CD14-positive monocyte (primary cell): ENCODE measurements around the gene TBC1D4. TPM values are rescaled to one million over a fixed set of nuclear protein-coding genes. Genes with fewer than 3 reads are reported as not detected.

ENCODE experiments used
- DNase-seq, 3 donors: peaks; one replicate each; pipeline ENCODE4 v3.0.0-alpha.2; 2011 to 2022
- H2AFZ ChIP-seq: 2 replicates; pipeline ENCODE4 v1.6.0; 2012; ENCODE audit warnings: mild to moderate bottlenecking, low read depth, low read length, inconsistent platforms; ENCODE audit not compliant: insufficient read depth, poor library complexity, severe bottlenecking
- H3K27ac ChIP-seq, 2 donors: 1 replicate in 1 of 2; 2 replicates in 1 of 2; pipeline ENCODE4 v1.5.1; 2012 to 2013; ENCODE audit warnings: low read length in 2 of 2, control low read depth in 1 of 2, inconsistent platforms in 1 of 2, low read depth in 1 of 2, mild to moderate bottlenecking in 1 of 2
- H3K27me3 ChIP-seq, 2 donors: one replicate each; pipeline versions ENCODE4 v1.6.0 to v1.6.1; 2011 to 2013; ENCODE audit warnings: low read length in 2 of 2; ENCODE audit not compliant: control insufficient read depth in 2 of 2, insufficient read depth in 2 of 2
- H3K36me3 ChIP-seq, 2 donors: replicated peaks in 1 of 2; 1 replicate in 1 of 2; 2 replicates in 1 of 2; pipeline versions ENCODE4 v1.5.1 to v1.6.1; 2012 to 2013; ENCODE audit warnings: low read length in 2 of 2, control low read depth in 1 of 2, inconsistent platforms in 1 of 2, mild to moderate bottlenecking in 1 of 2; ENCODE audit not compliant: insufficient read depth in 2 of 2, control insufficient read depth in 1 of 2
- H3K4me1 ChIP-seq, 2 donors: 1 replicate in 1 of 2; 2 replicates in 1 of 2; pipeline versions ENCODE4 v1.5.1 to v1.6.1; 2012 to 2013; ENCODE audit warnings: low read length in 2 of 2, control low read depth in 1 of 2, inconsistent platforms in 1 of 2, mild to moderate bottlenecking in 1 of 2, moderate library complexity in 1 of 2; ENCODE audit not compliant: insufficient read depth in 2 of 2, control insufficient read depth in 1 of 2
- H3K4me2 ChIP-seq: replicated peaks from 2 replicates; pipeline ENCODE3; 2012; ENCODE audit warnings: low read length, moderate library complexity, mild to moderate bottlenecking; ENCODE audit not compliant: poor library complexity, severe bottlenecking; ENCODE audit errors: extremely low read depth
- H3K4me3 ChIP-seq, 3 experiments: fragments of 200-600 bp in 1 of 3; sonication (generic) in 1 of 3; replicated peaks in 1 of 3; 1 replicate in 2 of 3; 2 replicates in 1 of 3; pipeline ENCODE4 v1.5.1; 2011 to 2013; ENCODE audit warnings: low read length in 3 of 3, mild to moderate bottlenecking in 3 of 3, control low read depth in 2 of 3, low read depth in 2 of 3, inconsistent platforms in 1 of 3, moderate library complexity in 1 of 3
- H3K79me2 ChIP-seq: 2 replicates; pipeline ENCODE4 v1.6.0; 2012; ENCODE audit warnings: mild to moderate bottlenecking, control low read depth, inconsistent platforms, low read length, moderate library complexity; ENCODE audit not compliant: insufficient read depth
- H3K9ac ChIP-seq: 2 replicates; pipeline ENCODE4 v1.6.0; 2017; ENCODE audit warnings: low read length, mild to moderate bottlenecking; ENCODE audit not compliant: insufficient read depth, poor library complexity, severe bottlenecking
- H3K9me3 ChIP-seq, 2 donors: replicated peaks in 1 of 2; 1 replicate in 1 of 2; 2 replicates in 1 of 2; pipeline versions ENCODE4 v1.5.1 to v1.6.1; 2012 to 2013; ENCODE audit warnings: low read length in 2 of 2, control low read depth in 1 of 2; ENCODE audit not compliant: control insufficient read depth in 1 of 2, insufficient read depth in 1 of 2
- H4K20me1 ChIP-seq: 2 replicates; pipeline ENCODE4 v1.6.0; 2012; ENCODE audit warnings: mild to moderate bottlenecking, low read length, control low read depth, moderate library complexity; ENCODE audit not compliant: insufficient read depth
- H3K27ac Mint-ChIP-seq, 7 donors: one replicate each; pipeline ENCODE4 v1.8.0; 2020; ENCODE audit warnings: mild to moderate bottlenecking in 7 of 7, mixed read lengths in 7 of 7, moderate library complexity in 6 of 7, inconsistent platforms in 2 of 7
- H3K27me3 Mint-ChIP-seq, 3 donors: one replicate each; pipeline ENCODE4 v1.8.0; 2021 to 2022; ENCODE audit warnings: low read depth in 3 of 3, mild to moderate bottlenecking in 3 of 3, mixed read lengths in 3 of 3, moderate library complexity in 3 of 3, inconsistent platforms in 1 of 3
- H3K36me3 Mint-ChIP-seq, 2 donors: one replicate each; pipeline ENCODE4 v1.8.0; 2020; ENCODE audit warnings: mixed read lengths in 2 of 2, inconsistent platforms in 1 of 2, mild to moderate bottlenecking in 1 of 2
- H3K4me1 Mint-ChIP-seq: one replicate; pipeline ENCODE4 v1.8.0; 2020; ENCODE audit warnings: mild to moderate bottlenecking, mixed read lengths
- H3K4me3 Mint-ChIP-seq, 2 donors: one replicate each; pipeline ENCODE4 v1.8.0; 2020; ENCODE audit warnings: mild to moderate bottlenecking in 2 of 2, mixed read lengths in 2 of 2, moderate library complexity in 1 of 2
- H3K9me3 Mint-ChIP-seq, 7 donors: one replicate each; pipeline ENCODE4 v1.8.0; 2020 to 2022; ENCODE audit warnings: mixed read lengths in 7 of 7, mild to moderate bottlenecking in 6 of 7, moderate library complexity in 6 of 7, inconsistent platforms in 2 of 7
- WGBS: methylation state at CpG from one replicate; pipeline ENCODE4 v1.1.5; 2013; ENCODE audit warnings: missing lambda C conversion rate; ENCODE audit not compliant: insufficient coverage; 5-methylcytosine and 5-hydroxymethylcytosine counted together
- intact Hi-C, 2 donors: fragments of 100-400 bp; cut with micrococcal nuclease; formaldehyde crosslinking; loops; one replicate each; pipeline versions ENCODE4 v1.15.0 to v1.15.1; 2023
- polyA plus RNA-seq, 3 donors: library from polyadenylated mRNA; depleted of rRNA in 1 of 3; unstranded in 2 of 3; stranded (reverse) in 1 of 3; fragments of 300-500 nt in 2 of 3; fragments of >200 nt in 1 of 3; fragmentation: Illumina TruSeq in 2 of 3; gene quantifications; 1 replicate in 2 of 3; 2 replicates in 1 of 3; pipeline ENCODE4 v1.2.3, GENCODE V29; 2012 to 2021
- TF ChIP-seq, protein P1 (sequence below): fragments of 200-600 bp; IDR thresholded peaks from one replicate; pipeline ENCODE4 v1.8.0; 2022; ENCODE audit warnings: antibody characterized with exemption, mild to moderate bottlenecking

TBC1D4 gene
- polyA plus RNA-seq, 3 donors: 2.0 to 6.7 (median 2.5) TPM

GRCh38 chr13:75302071-75302698, 179.8 kb downstream of the TBC1D4 start:
- Histone ChIP-seq H3K4me2 (no peak overlapping the region), H3K79me2 (no peaks in the 10 kb centered on the region), H3K4me3 (no peak overlapping the region), H3K27me3 (no peaks in the 10 kb centered on the region), H3K27ac (no peak overlapping the region), H3K4me1 (peaks cover 0 to 5% of the 10 kb centered on the region in 2 donors), H3K9ac (no peak overlapping the region), H2AFZ (no peak overlapping the region), H3K9me3 (peaks cover 3 to 4% of the 10 kb centered on the region in 2 donors), H4K20me1 (no peaks in the 10 kb centered on the region), H3K36me3 (no peaks in the 10 kb centered on the region)
- WGBS: 97% methylated on average over 6 of the region's 10 CpGs
- Mint-ChIP-seq H3K36me3 (peaks cover 1 to 14% of the 10 kb centered on the region in 2 donors), H3K27ac (no peak overlapping the region), H3K27me3 (peaks cover 0 to 2% (median 1%) of the 10 kb centered on the region in 3 donors), H3K4me1 (peaks cover 2% of the 10 kb centered on the region), H3K4me3 (no peak overlapping the region), H3K9me3 (peaks cover 4 to 9% (median 8%) of the 10 kb centered on the region in 7 donors)
- intact Hi-C loops: no loop called here
- TF ChIP-seq, protein P1, sequence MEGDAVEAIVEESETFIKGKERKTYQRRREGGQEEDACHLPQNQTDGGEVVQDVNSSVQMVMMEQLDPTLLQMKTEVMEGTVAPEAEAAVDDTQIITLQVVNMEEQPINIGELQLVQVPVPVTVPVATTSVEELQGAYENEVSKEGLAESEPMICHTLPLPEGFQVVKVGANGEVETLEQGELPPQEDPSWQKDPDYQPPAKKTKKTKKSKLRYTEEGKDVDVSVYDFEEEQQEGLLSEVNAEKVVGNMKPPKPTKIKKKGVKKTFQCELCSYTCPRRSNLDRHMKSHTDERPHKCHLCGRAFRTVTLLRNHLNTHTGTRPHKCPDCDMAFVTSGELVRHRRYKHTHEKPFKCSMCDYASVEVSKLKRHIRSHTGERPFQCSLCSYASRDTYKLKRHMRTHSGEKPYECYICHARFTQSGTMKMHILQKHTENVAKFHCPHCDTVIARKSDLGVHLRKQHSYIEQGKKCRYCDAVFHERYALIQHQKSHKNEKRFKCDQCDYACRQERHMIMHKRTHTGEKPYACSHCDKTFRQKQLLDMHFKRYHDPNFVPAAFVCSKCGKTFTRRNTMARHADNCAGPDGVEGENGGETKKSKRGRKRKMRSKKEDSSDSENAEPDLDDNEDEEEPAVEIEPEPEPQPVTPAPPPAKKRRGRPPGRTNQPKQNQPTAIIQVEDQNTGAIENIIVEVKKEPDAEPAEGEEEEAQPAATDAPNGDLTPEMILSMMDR: no peak
- DNase-seq: no peak

DNA sequence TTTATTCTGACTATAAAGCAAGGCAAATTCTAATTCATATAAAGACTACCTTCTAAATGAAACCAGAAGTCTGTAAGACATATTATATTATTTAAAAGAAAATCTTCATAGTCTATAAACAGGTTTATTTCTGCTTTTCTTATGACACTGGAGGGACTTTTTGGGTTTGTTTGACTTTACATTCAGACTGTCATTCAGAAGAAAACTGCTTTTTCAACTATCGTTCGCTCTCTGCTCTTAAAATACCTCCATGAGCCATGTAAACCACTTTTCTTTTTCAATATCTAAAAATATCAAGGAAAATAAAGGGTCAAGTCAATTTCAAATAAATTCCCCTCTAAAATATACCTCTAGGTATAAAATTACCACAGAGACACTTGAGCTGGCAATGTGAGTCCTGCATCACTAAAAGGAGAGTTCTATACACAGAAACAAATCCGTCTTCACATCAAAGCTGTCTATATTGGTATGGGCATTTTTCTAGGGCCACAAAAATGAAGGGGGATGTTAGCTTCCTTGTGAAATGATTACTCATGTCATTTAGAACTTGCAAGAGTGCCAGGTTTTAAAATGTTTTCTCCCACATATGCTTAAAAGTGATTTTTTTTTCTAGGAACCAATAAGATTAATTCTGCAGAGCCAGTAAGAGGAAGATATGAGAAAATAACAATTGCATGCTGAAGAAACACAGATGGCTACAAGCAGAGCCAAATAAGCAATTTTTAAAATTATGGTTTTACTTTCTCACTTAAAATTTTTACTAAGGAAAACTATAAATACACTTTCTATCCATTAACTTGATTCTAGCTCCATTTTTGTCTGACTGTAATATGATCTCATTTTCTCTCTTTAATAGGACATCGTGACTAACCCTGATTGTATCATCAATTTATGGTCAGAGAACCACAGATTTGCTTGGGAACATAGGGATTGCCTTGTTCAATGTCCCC, 181.8 kb downstream of the TBC1D4 start:
- H3K4me3 Mint-ChIP-seq: no peak overlapping the region
- H3K79me2 ChIP-seq: no peaks in the 10 kb centered on the region
- H3K27ac ChIP-seq: no peak overlapping the region
- H4K20me1 ChIP-seq: no peaks in the 10 kb centered on the region
- no peak overlapping the region for H3K4me3 ChIP-seq
- peaks cover 3 to 4% of the 10 kb centered on the region in 2 donors for H3K9me3 ChIP-seq
- H3K9me3 Mint-ChIP-seq: peaks cover 4 to 9% (median 8%) of the 10 kb centered on the region in 7 donors
- no peak overlapping the region for H3K4me2 ChIP-seq
- DNase-seq: no peak
- TF ChIP-seq, protein P1: no peak
- no peak overlapping the region for H3K9ac ChIP-seq
- H3K4me1 ChIP-seq: no peaks in the 10 kb centered on the region
- H3K36me3 Mint-ChIP-seq: peaks cover 1 to 11% of the 10 kb centered on the region in 2 donors
- intact Hi-C loops: no loop called here
- no peaks in the 10 kb centered on the region for H3K36me3 ChIP-seq
- H3K27ac Mint-ChIP-seq: no peak overlapping the region
- H3K27me3 Mint-ChIP-seq: peaks cover 0 to 2% (median 1%) of the 10 kb centered on the region in 3 donors
- WGBS: no CpG with 5 or more reads among the region's 4 CpGs
- H3K27me3 ChIP-seq: no peaks in the 10 kb centered on the region
- H3K4me1 Mint-ChIP-seq: no peaks in the 10 kb centered on the region
- no peak overlapping the region for H2AFZ ChIP-seq
